Erythroblast (primary cell): Measurements from ENCODE around the gene ERC2.

Source experiments
- GATA1 ChIP-seq: IDR thresholded peaks from 2 replicates; pipeline ENCODE4 v1.6.1; 2011; ENCODE audit warnings: low read depth, mild to moderate bottlenecking, control low read depth, low read length, moderate library complexity
- POLR2A ChIP-seq: IDR thresholded peaks from 2 replicates; pipeline ENCODE4 v1.6.1; 2011; ENCODE audit warnings: mild to moderate bottlenecking, low read length

- TF ChIP-seq POLR2A = no peak
- TF ChIP-seq GATA1 = no peak
Measured at GRCh38 chr3:55891106-55891505, 577.2 kb downstream of the ERC2 start.
